Progenitor cell of endocrine pancreas (in vitro differentiated cells): Measurements from ENCODE around the gene MAGEA9B. TPM values are rescaled to one million over a fixed set of nuclear protein-coding genes. Genes with fewer than 3 reads are reported as not detected.
"Not testable (repeated sequence)": the region's sequence is repeated elsewhere in the genome, so short reads cannot be mapped to it uniquely, and the experiment has no call there.

Experiments
- DNase-seq: peaks from one replicate; pipeline ENCODE4 v3.0.0; 2021; ENCODE audit warnings: low spot score; ENCODE audit not compliant: unreplicated experiment
- H3K27ac Mint-ChIP-seq: 2 replicates; pipeline ENCODE4 v1.8.0; 2021; ENCODE audit warnings: mild to moderate bottlenecking, moderate library complexity, mixed read lengths
- H3K27me3 Mint-ChIP-seq: 2 replicates; pipeline ENCODE4 v1.8.0; 2021; ENCODE audit warnings: mixed read lengths
- H3K36me3 Mint-ChIP-seq: 2 replicates; pipeline ENCODE4 v1.8.0; 2022; ENCODE audit warnings: mixed read lengths; ENCODE audit not compliant: insufficient read depth
- H3K4me1 Mint-ChIP-seq: 2 replicates; pipeline ENCODE4 v1.8.0; 2021; ENCODE audit warnings: low read depth, mixed read lengths
- H3K4me3 Mint-ChIP-seq: 2 replicates; pipeline ENCODE4 v1.8.0; 2021; ENCODE audit warnings: low read depth, mild to moderate bottlenecking, moderate library complexity, mixed read lengths
- H3K9me3 Mint-ChIP-seq: 2 replicates; pipeline ENCODE4 v1.8.0; 2021; ENCODE audit warnings: low read depth, mixed read lengths
- CTCF ChIP-seq: fragments of 200-600 bp; sonication (generic); IDR thresholded peaks from one replicate; pipeline ENCODE4 v1.5.0; 2021; ENCODE audit warnings: antibody characterized with exemption, mild to moderate bottlenecking; ENCODE audit not compliant: unreplicated experiment
- total RNA-seq: library from RNA; stranded (reverse); gene quantifications from 2 replicates; pipeline ENCODE4 v1.2.1, GENCODE V29; 2021

Gene MAGEA9B
- total RNA-seq, 1 donor from 2014 or later: not detected

DNA sequence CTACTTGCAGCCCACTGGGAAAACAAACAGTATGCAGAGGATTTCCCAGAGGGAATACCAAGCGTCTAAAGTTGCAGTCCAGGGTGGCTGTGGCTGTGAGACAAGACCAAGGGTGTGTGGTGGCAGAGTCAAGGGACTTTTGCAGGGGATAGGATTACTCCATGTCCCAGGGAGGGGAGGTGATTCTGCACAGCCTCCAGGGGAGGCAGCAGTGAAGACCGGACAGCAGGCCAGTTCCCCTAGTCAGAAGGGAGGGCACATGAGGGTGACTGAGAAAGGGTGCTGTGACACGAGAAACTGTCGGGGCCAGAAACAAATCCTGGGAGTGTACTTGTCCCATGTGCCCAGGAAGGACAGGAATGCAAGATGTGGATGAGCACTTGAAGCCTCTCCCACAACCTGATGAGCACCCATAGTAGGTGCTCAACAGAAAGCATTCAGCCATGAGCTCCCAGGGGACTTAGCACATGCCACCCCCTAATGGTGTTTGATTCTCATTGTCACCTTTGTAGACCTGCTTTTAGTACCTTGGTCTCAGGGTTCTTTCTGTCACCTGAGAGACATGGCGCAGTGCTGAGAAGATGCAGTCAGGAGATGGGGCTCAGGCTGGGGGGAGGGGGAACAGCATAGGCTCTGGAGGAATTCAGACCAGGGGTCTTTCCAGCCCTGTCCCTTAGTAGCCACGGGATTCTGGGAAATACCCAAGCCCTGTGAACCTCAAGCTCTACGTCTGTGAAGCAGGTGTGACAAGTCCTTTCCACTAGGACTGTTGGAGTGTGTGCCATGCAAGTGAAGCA, 19.4 kb downstream of the MAGEA9B start:
- TF ChIP-seq CTCF: no peak
- Mint-ChIP-seq H3K27me3 (no peaks in the 10 kb centered on the region), H3K9me3 (peaks cover 6% of the 10 kb centered on the region), H3K4me3 (no peak overlapping the region), H3K27ac (no peak overlapping the region), H3K4me1 (peaks cover 8% of the 10 kb centered on the region), H3K36me3 (no peaks in the 10 kb centered on the region)
- no peak for DNase-seq

DNA sequence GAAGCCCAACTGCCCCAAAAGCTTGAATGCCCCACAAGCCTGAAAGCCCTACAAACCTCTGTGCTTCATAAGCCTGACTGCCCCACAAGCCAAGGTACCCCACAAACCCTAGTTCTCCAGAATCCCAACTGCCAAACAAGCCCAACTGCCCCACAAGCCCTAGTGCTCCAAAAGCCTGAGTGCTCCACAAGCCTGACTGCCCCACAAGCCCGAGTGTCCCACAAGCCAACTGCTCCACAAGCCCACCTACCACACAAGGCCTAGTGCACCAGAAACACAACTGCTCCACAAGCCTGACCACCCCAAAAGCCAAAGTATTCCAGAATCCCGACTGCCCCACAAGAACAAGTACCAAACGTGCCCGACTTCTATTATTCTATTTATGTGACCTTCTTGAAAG, 23.9 kb downstream of the MAGEA9B start:
- no peaks in the 10 kb centered on the region for H3K36me3 Mint-ChIP-seq
- no peak overlapping the region for H3K27ac Mint-ChIP-seq
- H3K4me3 Mint-ChIP-seq: no peak overlapping the region
- H3K27me3 Mint-ChIP-seq: no peaks in the 10 kb centered on the region
- DNase-seq: no peak
- H3K4me1 Mint-ChIP-seq: peaks cover 8% of the 10 kb centered on the region
- no peak for TF ChIP-seq CTCF
- peaks cover 9% of the 10 kb centered on the region for H3K9me3 Mint-ChIP-seq

DNA sequence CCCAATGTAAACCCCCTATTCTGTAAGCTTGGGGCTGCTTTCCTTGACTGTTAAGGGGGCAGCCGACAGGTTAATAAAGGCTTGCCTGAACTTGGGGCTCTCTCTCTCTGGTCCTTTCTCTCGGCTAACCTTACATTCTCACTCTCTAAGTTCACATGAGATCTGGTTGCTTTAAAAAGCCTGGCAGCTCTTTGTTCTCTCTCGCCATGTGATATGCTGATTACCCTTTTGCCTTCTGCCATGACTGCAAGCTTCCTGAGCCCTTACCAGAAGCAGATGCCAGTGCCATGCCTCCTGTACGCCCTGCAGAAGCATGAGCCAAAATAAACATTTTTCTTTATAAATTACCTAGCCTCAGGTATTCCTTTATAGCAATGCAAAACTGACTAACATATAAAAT, 32.0 kb downstream of the MAGEA9B start:
- H3K4me1 Mint-ChIP-seq, H3K4me3 Mint-ChIP-seq, H3K9me3 Mint-ChIP-seq, DNase-seq, H3K27ac Mint-ChIP-seq, H3K27me3 Mint-ChIP-seq, H3K36me3 Mint-ChIP-seq: not testable (repeated sequence)

- H3K9me3 Mint-ChIP-seq, H3K36me3 Mint-ChIP-seq: not testable (repeated sequence)
These were observed 35.4 kb downstream of the MAGEA9B start for GRCh38 chrX:149551939-149552248.

DNA sequence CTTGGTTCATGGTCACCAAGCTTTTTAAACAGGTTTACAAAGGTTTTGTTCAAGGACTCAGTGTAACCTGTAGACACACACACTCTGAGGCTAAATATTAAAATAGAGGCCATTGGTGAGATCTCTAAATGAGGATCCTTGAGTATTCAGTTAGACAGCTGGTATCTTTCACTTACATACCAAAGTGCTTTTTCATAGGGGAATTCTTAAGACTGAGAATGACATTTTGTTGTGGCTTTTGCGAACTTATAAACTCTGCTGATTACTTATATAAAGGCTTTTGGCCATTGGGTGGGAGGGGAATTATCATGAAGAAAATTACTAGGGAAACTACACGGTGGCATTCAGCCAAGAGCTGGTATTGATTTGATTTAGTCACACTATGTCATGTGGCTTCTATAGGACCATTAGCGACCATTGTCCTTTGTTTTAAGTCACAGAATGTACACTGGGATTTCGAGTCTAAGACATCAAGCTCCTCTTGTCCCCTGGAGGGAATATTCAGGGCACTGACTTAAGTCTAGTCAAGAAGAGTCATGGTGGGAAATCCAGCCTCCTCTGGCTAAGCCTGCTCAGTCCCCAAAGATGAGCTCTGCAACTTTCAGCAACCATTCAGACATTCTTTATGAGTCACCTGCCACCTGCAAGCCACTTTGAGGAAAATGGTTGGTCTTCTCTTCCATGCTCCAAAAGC, 35.9 kb downstream of the MAGEA9B start:
- H3K9me3 Mint-ChIP-seq: not testable (repeated sequence)

More at GRCh38 chrX:149551939-149552248, 35.4 kb downstream of the MAGEA9B start:
- H3K4me1 Mint-ChIP-seq, DNase-seq, H3K27me3 Mint-ChIP-seq, H3K4me3 Mint-ChIP-seq, H3K27ac Mint-ChIP-seq: not testable (repeated sequence)

GRCh38 chrX:149550454-149550853, 36.8 kb downstream of the MAGEA9B start:
- not testable (repeated sequence) for H3K4me3 Mint-ChIP-seq, H3K4me1 Mint-ChIP-seq, H3K27me3 Mint-ChIP-seq, H3K27ac Mint-ChIP-seq, H3K36me3 Mint-ChIP-seq, H3K9me3 Mint-ChIP-seq, DNase-seq

More for the DNA sequence above, 35.9 kb downstream of the MAGEA9B start:
- not testable (repeated sequence) for H3K27ac Mint-ChIP-seq, H3K4me1 Mint-ChIP-seq, H3K36me3 Mint-ChIP-seq, H3K27me3 Mint-ChIP-seq, DNase-seq, H3K4me3 Mint-ChIP-seq

DNA sequence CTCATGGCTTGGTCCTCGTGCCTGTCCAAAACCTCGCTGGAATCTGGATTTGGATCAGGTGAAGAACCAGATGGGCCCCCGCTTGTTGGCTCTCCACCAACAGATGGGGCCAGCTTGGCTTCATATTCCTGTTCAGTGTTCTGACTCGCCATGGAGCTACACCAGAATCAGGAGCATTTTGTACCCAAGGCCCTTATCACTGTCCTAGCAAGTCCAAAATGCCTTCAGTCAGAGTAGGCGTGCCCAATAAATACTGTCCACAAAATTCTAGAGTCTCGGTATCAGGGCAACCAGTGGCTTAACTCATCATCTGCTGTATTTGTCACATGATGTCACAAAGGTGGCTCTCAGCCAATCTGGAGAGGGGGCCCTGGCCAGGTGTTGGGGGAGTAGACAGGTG, 37.6 kb downstream of the MAGEA9B start, which contains the start of gene HSFX3:
TSS of gene HSFX3 (minus strand) at position 224 of the 400 bp plus-strand sequence. CDS start at position 152, 72 bp downstream.
- H3K4me1 Mint-ChIP-seq, H3K27ac Mint-ChIP-seq, H3K9me3 Mint-ChIP-seq, H3K36me3 Mint-ChIP-seq, DNase-seq, H3K4me3 Mint-ChIP-seq, H3K27me3 Mint-ChIP-seq: not testable (repeated sequence)

GRCh38 chrX:149547782-149548181, 39.5 kb downstream of the MAGEA9B start:
- not testable (repeated sequence) for H3K4me1 Mint-ChIP-seq, H3K27ac Mint-ChIP-seq, H3K9me3 Mint-ChIP-seq, DNase-seq, H3K27me3 Mint-ChIP-seq, H3K4me3 Mint-ChIP-seq, H3K36me3 Mint-ChIP-seq

DNA sequence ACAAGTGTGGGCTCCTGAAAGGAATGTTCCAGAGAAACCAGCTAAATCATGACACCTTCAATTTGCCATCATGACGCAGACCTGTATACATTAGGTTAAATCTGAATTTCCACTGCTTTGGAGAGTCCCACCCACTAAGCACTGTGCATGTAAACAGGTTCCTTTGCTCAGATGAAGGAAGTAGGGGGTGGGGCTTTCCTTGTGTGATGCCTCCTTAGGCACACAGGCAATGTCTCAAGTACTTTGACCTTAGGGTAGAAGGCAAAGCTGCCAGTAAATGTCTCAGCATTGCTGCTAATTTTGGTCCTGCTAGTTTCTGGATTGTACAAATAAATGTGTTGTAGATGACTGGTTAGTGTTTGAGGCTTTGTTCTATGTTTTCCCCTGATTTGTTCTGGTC, 40.3 kb downstream of the MAGEA9B start:
- not testable (repeated sequence) for H3K36me3 Mint-ChIP-seq, H3K4me1 Mint-ChIP-seq, H3K27ac Mint-ChIP-seq, DNase-seq, H3K4me3 Mint-ChIP-seq, H3K27me3 Mint-ChIP-seq, H3K9me3 Mint-ChIP-seq

DNA sequence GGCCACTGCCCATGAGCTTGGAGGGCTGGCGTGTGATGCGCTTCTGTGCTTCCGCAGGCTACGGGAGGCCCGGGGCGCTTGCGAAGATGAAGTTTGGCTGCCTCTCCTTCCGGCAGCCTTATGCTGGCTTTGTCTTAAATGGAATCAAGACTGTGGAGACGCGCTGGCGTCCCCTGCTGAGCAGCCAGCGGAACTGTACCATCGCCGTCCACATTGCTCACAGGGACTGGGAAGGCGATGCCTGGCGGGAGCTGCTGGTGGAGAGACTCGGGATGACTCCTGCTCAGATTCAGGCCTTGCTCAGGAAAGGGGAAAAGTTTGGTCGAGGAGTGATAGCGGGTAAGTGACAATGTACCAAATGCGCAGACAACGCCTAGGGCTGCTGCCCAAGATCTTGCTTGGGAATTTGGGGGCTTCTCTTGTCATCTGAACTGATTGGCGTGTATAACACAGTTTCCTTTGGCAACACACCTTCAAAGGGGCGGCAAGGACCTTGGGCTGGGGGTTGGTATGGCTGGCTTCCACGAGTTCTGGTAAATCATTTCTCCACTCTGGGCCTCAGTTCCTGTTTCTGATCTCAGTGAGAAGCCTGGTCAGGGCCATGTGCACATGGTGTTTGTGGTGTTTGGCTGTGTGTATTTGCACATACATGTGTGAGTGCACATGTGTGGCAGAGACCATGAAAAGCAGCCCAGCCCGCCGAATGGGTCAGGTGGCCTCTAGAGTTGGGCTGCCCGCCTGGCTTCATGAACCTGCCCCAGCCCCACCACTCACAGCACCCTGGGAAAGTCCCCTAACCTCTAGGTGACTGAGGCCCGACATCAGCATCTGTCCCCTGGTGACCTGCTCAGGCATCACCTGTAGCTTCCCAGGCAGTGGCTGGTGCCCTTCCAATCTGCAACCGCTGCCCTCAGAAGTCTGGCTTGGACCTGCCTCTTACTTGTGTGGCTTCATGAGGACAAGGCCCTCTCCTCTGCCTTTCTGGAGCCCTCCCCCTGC, 41.4 kb downstream of the MAGEA9B start:
- DNase-seq, H3K4me3 Mint-ChIP-seq, H3K9me3 Mint-ChIP-seq, H3K27me3 Mint-ChIP-seq, H3K4me1 Mint-ChIP-seq, H3K27ac Mint-ChIP-seq, H3K36me3 Mint-ChIP-seq: not testable (repeated sequence)
